Measurements from ENCODE around the gene ADSS2. TPM values are rescaled to one million over a fixed set of nuclear protein-coding genes. Genes with fewer than 3 reads are reported as not detected.
A peak's percentile ranks its signal among the peaks of the same experiment; 100 is the strongest.
"Not testable (repeated sequence)": the region's sequence is repeated elsewhere in the genome, so short reads cannot be mapped to it uniquely, and the experiment has no call there.

The ADSS2 gene
- 10 to 100 TPM; 38.6 to 49.0 (median 42.4) TPM for total RNA-seq
- long read RNA-seq, donor 1, transcript ADSS-201 (13 exons, 2,780 nt): major isoform, 38 of 41 reads
- long read RNA-seq, donor 1, partial matches to known transcripts: 2 of 41 reads
- long read RNA-seq, donor 1, other reads (novel, unspliced or antisense): 1 of 41 reads
- long read RNA-seq, donor 2, transcript ADSS-201 (13 exons, 2,780 nt): major isoform, 27 of 36 reads
- long read RNA-seq, donor 2, partial matches to known transcripts: 8 of 36 reads
- long read RNA-seq, donor 2, other reads (novel, unspliced or antisense): 1 of 36 reads

- ATAC-seq (no peak), DNase-seq (no peak)
- no peak for TF ChIP-seq CTCF (IDR thresholded peaks at IDR 0.05)
- H3K36me3 ChIP-seq (ENCODE audit: low read depth): peaks cover 6% of the 10 kb centered on the region
- intact Hi-C loops (cut with DNase I, micrococcal nuclease): loop anchor here in 1 of 2 donors (5.0 kb wide), 1 partner anchor 1104 kb away; no protein-coding TSS in a partner anchor
- peaks cover 18% of the 10 kb centered on the region for H3K4me1 ChIP-seq (ENCODE audit: low read depth)
- H3K4me3 ChIP-seq: peak within 1 kb of the TSS; percentile 80
- H3K9me3 ChIP-seq: no peaks in the 10 kb centered on the region
Measured at GRCh38 chr1:244451539-244451950, at the start of gene ADSS2. ADSS2 (minus strand) TSS chr1:244451909; CDS start chr1:244451817, 92 bp downstream.

DNA sequence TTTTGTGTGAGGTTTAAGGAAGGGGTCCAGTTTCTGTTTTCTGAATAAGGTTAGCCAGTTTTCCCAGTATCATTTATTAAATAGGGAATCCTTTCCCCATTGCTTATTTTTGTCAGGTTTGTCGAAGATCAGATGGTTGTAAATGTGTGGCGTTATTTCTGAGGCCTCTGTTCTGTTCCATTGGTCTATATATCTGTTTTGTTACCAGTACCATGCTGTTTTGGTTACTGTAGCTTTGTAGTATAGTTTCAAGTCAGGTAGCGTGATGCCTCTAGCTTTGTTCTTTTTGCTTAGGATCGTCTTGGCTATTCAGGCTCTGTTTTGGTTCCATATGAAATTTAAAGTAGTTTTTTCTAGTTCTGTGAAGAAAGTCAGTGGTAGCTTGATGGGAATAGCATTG is 48.8 kb upstream of the ADSS2 start:
- H3K4me1 ChIP-seq (ENCODE audit: low read depth); intact Hi-C loops (cut with DNase I, micrococcal nuclease); H3K9me3 ChIP-seq; H3K4me3 ChIP-seq; H3K36me3 ChIP-seq (ENCODE audit: low read depth); DNase-seq; ATAC-seq: not testable (repeated sequence)

- H3K4me1 ChIP-seq (ENCODE audit: low read depth); H3K36me3 ChIP-seq (ENCODE audit: low read depth); H3K9me3 ChIP-seq; ATAC-seq; DNase-seq; H3K4me3 ChIP-seq; intact Hi-C loops (cut with DNase I, micrococcal nuclease): not testable (repeated sequence)
Measured at GRCh38 chr1:244499484-244499883, 47.8 kb upstream of the ADSS2 start.

GRCh38 chr1:244497805-244498204 is 46.1 kb upstream of the ADSS2 start:
- Histone ChIP-seq H3K4me1 (ENCODE audit: low read depth) (no peaks in the 10 kb centered on the region), H3K9me3 (peaks cover 6% of the 10 kb centered on the region), H3K4me3 (no peak overlapping the region), H3K36me3 (ENCODE audit: low read depth) (no peaks in the 10 kb centered on the region)
- no peak for TF ChIP-seq CTCF (IDR thresholded peaks at IDR 0.05)
- no peak for DNase-seq
- no peak for ATAC-seq
- intact Hi-C loops (cut with DNase I, micrococcal nuclease): no loop called here

DNA sequence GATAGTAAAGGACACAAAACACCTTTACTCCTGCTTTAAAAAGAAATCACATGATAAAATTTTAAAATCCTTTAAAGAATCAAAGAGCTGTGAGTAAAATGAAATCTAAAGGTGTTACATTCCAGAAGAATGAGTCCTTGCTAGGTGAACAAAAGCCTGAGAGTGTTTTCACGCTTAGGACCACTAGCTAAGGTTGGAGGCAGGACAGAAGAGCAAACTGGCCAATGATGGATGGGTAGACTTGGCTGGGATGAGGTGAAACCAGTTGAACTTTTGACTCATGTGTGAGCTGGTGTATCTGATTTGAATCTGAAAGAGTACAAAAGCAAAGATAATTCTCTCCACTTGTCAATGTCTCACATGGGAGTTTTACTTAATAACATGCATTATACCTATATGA is 44.5 kb upstream of the ADSS2 start:
- Histone ChIP-seq H3K9me3 (peaks cover 6% of the 10 kb centered on the region), H3K36me3 (ENCODE audit: low read depth) (no peaks in the 10 kb centered on the region), H3K4me1 (ENCODE audit: low read depth) (no peaks in the 10 kb centered on the region), H3K4me3 (no peak overlapping the region)
- intact Hi-C loops (cut with DNase I, micrococcal nuclease): no loop called here
- TF ChIP-seq CTCF (IDR thresholded peaks at IDR 0.05): no peak
- no peak for ATAC-seq
- DNase-seq: no peak

GRCh38 chr1:244494653-244495052 is 42.9 kb upstream of the ADSS2 start:
- Histone ChIP-seq H3K4me3 (no peak overlapping the region), H3K36me3 (ENCODE audit: low read depth) (no peaks in the 10 kb centered on the region), H3K4me1 (ENCODE audit: low read depth) (no peaks in the 10 kb centered on the region), H3K9me3 (no peaks in the 10 kb centered on the region)
- no peak for TF ChIP-seq CTCF (IDR thresholded peaks at IDR 0.05)
- ATAC-seq: no peak
- intact Hi-C loops (cut with DNase I, micrococcal nuclease): no loop called here
- no peak for DNase-seq

- DNase-seq; H3K36me3 ChIP-seq (ENCODE audit: low read depth); intact Hi-C loops (cut with DNase I, micrococcal nuclease); ATAC-seq; H3K9me3 ChIP-seq; H3K4me3 ChIP-seq; H3K4me1 ChIP-seq (ENCODE audit: low read depth): not testable (repeated sequence)
Measured at GRCh38 chr1:244484971-244485370, 33.3 kb upstream of the ADSS2 start.
